Thyroid gland (tissue), 4 donors: Measurements from ENCODE around the gene TACR1. TPM values are rescaled to one million over a fixed set of nuclear protein-coding genes. Genes with fewer than 3 reads are reported as not detected.

Experiments used
- DNase-seq, 2 donors: peaks; one replicate each; pipeline ENCODE4 v3.0.0-alpha.2; 2019
- H3K27ac ChIP-seq, 3 donors: fragments of 200-600 bp; sonication (generic); 1 replicate in 2 of 3; 2 replicates in 1 of 3; pipeline ENCODE4 v1.5.1; 2016 to 2019; ENCODE audit warnings: mild to moderate bottlenecking in 1 of 3, moderate library complexity in 1 of 3
- H3K27me3 ChIP-seq: fragments of 200-600 bp; sonication (generic); one replicate; pipeline ENCODE4 v1.5.1; 2019
- H3K36me3 ChIP-seq, 2 donors: fragments of 200-600 bp; sonication (generic); one replicate each; pipeline ENCODE4 v1.5.1; 2016 to 2019
- H3K4me1 ChIP-seq, 2 donors: fragments of 200-600 bp; sonication (generic); one replicate each; pipeline ENCODE4 v1.5.1; 2017 to 2019
- H3K4me3 ChIP-seq, 3 donors: fragments of 200-600 bp; sonication (generic); replicated peaks in 1 of 3; 1 replicate in 2 of 3; 2 replicates in 1 of 3; pipeline ENCODE4 v1.5.1; 2016; ENCODE audit warnings: mild to moderate bottlenecking in 1 of 3
- H3K9me3 ChIP-seq: fragments of 200-600 bp; sonication (generic); one replicate; pipeline ENCODE4 v1.5.1; 2017
- CTCF ChIP-seq, 6 experiments: fragments of 200-600 bp in 3 of 6; fragments of 450-650 bp in 3 of 6; sonication (generic) in 3 of 6; IDR thresholded peaks; one replicate each; pipeline ENCODE4 v1.5.1; 2016 to 2019; ENCODE audit warnings: antibody characterized with exemption in 6 of 6, mild to moderate bottlenecking in 2 of 6, inconsistent platforms in 1 of 6, moderate library complexity in 1 of 6
- POLR2A ChIP-seq, 2 donors: fragments of 450-650 bp; IDR thresholded peaks; one replicate each; pipeline ENCODE4 v1.6.1; 2017; ENCODE audit warnings: antibody characterized with exemption in 2 of 2, mild to moderate bottlenecking in 2 of 2, moderate library complexity in 1 of 2
- WGBS, 2 donors: methylation state at CpG; one replicate each; pipeline ENCODE4 v1.1.5; 2017; 5-methylcytosine and 5-hydroxymethylcytosine counted together
- intact Hi-C: fragments of 100-400 bp; cut with DNase I; formaldehyde crosslinking; loops from one replicate; pipeline ENCODE4 v1.15.1; 2023
- total RNA-seq, 4 donors: library from RNA; depleted of rRNA; stranded (reverse); fragments of >200 nt; gene quantifications; one replicate each; pipeline ENCODE4 v1.2.3, GENCODE V29; 2016

The TACR1 gene
- total RNA-seq, 4 donors from 2014 or later = 0.24 to 2.7 (median 0.63) TPM

GRCh38 chr2:75019790-75020189 lies 179.5 kb downstream of the TACR1 start:
- DNase-seq = no peak
- intact Hi-C loops = no loop called here
- H3K4me1 ChIP-seq = no peaks in the 10 kb centered on the region
- no peak overlapping the region for H3K4me3 ChIP-seq
- 74 to 79% methylated on average over 2 of the region's 2 CpGs for WGBS, 2 donors
- no peaks in the 10 kb centered on the region for H3K27me3 ChIP-seq
- TF ChIP-seq CTCF (IDR thresholded peaks at IDR 0.05) = no peak
- TF ChIP-seq POLR2A (IDR thresholded peaks at IDR 0.05) = no peak
- H3K36me3 ChIP-seq = no peaks in the 10 kb centered on the region
- H3K9me3 ChIP-seq = no peaks in the 10 kb centered on the region
- H3K27ac ChIP-seq = no peak overlapping the region

- no peaks in the 10 kb centered on the region for H3K4me1 ChIP-seq
- no peaks in the 10 kb centered on the region for H3K27me3 ChIP-seq
- no peaks in the 10 kb centered on the region for H3K9me3 ChIP-seq
- intact Hi-C loops = no loop called here
- no peaks in the 10 kb centered on the region for H3K36me3 ChIP-seq
- no peak overlapping the region for H3K27ac ChIP-seq
- DNase-seq = no peak
- WGBS, 2 donors = 86 to 88% methylated on average over 2 of the region's 2 CpGs
- TF ChIP-seq CTCF (IDR thresholded peaks at IDR 0.05) (no peak), POLR2A (IDR thresholded peaks at IDR 0.05) (no peak)
- no peak overlapping the region for H3K4me3 ChIP-seq
Measured at GRCh38 chr2:75018162-75018561, 181.2 kb downstream of the TACR1 start.

DNA sequence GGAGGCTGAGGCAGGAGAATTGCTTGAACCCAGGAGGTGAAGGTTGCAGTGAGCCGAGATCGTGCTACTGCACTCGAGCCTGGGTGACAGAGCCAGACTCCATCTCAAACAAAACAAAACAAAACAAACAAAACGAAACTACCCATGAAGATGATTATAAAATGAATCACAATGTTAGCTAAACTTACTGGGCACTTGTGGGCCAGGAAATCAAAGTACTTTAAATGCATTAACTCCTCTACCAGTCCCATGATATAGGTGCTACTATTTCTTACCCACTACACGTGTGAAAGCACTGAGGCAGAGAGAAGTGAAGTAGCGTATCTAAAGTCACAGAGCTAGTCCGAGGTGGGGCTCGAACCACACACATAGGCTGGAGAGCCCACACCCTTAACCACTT lies 187.2 kb downstream of the TACR1 start:
- Histone ChIP-seq H3K4me1 (no peaks in the 10 kb centered on the region), H3K4me3 (no peak overlapping the region), H3K36me3 (no peaks in the 10 kb centered on the region), H3K9me3 (no peaks in the 10 kb centered on the region), H3K27me3 (no peaks in the 10 kb centered on the region), H3K27ac (no peak overlapping the region)
- intact Hi-C loops = no loop called here
- no peak for DNase-seq
- 52 to 59% methylated on average over 8 of the region's 8 CpGs for WGBS, 2 donors
- no peak for TF ChIP-seq CTCF (IDR thresholded peaks at IDR 0.05)
- no peak for TF ChIP-seq POLR2A (IDR thresholded peaks at IDR 0.05)

DNA sequence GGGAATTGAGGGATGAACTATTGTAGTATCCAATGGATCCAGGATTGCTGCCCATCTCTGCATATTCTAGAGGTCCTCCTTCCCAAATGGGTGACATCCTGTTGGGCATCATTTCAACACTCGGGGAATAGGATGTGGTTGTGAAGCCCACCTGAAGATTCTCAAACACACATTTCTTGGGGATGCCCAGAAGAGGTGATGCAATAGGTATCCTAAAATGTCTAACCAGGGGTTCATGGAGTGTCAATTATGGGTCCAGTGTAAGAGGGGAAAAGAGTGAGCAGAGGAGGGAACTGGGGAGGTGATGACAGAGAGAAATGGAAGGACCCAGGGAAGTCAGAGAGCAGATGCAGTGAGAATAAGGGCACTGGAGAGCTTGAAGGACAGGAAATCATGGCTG lies 188.7 kb downstream of the TACR1 start:
- DNase-seq = no peak
- no peak for TF ChIP-seq POLR2A (IDR thresholded peaks at IDR 0.05)
- TF ChIP-seq CTCF (IDR thresholded peaks at IDR 0.05) = no peak
- H3K27ac ChIP-seq = no peak overlapping the region
- no peak overlapping the region for H3K4me3 ChIP-seq
- no peaks in the 10 kb centered on the region for H3K9me3 ChIP-seq
- H3K27me3 ChIP-seq = no peaks in the 10 kb centered on the region
- intact Hi-C loops = no loop called here
- H3K4me1 ChIP-seq = no peaks in the 10 kb centered on the region
- 86 to 100% methylated on average over 1 of the region's 1 CpG for WGBS, 2 donors
- no peaks in the 10 kb centered on the region for H3K36me3 ChIP-seq

DNA sequence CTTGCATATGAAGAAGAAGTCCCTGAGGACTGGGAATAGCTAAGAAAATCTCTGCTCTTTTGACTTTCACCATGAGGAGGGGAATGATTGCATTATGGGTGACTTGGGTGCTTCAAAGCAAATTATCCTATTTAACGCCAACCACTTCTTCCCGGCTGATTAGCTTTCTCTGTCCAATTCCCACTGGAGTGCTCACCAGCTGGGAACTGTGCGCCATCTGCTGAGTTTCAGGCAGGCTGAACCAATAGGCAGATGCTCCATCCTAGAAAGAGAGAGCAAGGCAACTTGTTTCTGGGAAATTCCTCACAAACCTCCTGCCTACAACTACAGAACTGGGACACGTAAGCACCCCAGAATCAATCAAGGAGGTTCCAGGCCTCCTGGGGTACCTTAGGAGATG lies 191.5 kb downstream of the TACR1 start:
- Histone ChIP-seq H3K27me3 (no peaks in the 10 kb centered on the region), H3K4me1 (no peaks in the 10 kb centered on the region), H3K36me3 (no peaks in the 10 kb centered on the region), H3K4me3 (no peak overlapping the region), H3K9me3 (no peaks in the 10 kb centered on the region), H3K27ac (no peak overlapping the region)
- DNase-seq = no peak
- intact Hi-C loops = no loop called here
- 49 to 60% methylated on average over 4 of the region's 4 CpGs for WGBS, 2 donors
- no peak for TF ChIP-seq POLR2A (IDR thresholded peaks at IDR 0.05)
- no peak for TF ChIP-seq CTCF (IDR thresholded peaks at IDR 0.05)
